ENCODE data around the gene SRSF12.
A peak's percentile ranks its signal among the peaks of the same experiment; 100 is the strongest.

Gene SRSF12

GRCh38 chr6:89048288-89048923 lies 69.5 kb downstream of the SRSF12 start:
- TF ChIP-seq TOX (CRISPR knock-in tag; IDR thresholded peaks at IDR 0.05; ENCODE audit: borderline replicate concordance) (no peak), ESRRG (CRISPR knock-in tag; IDR thresholded peaks at IDR 0.05) (no peak)
- peak; percentile 48; the same call in 2 of the 3 replicates for ATAC-seq

- no peak for TF ChIP-seq ESRRG (CRISPR knock-in tag; IDR thresholded peaks at IDR 0.05)
These were observed 70.4 kb downstream of the SRSF12 start for GRCh38 chr6:89047473-89047872.

More at GRCh38 chr6:89047473-89047872, 70.4 kb downstream of the SRSF12 start:
- ATAC-seq: no peak

All from SK-N-SH treated with all-trans-retinoic acid at 6 μM for 48 hours (cell line).